Stomach (tissue), 4 donors: Measurements from ENCODE around the gene EHD4.

Experiments
- POLR2A ChIP-seq, 4 donors: fragments of 450-650 bp; IDR thresholded peaks; one replicate each; pipeline ENCODE4 v1.6.1; 2016; ENCODE audit warnings: antibody characterized with exemption in 4 of 4, control low read depth in 2 of 4, mild to moderate bottlenecking in 1 of 4, moderate library complexity in 1 of 4
- POLR2AphosphoS5 ChIP-seq, 3 donors: sonication (generic); formaldehyde crosslinking; IDR thresholded peaks; one replicate each; pipeline ENCODE4 v1.6.1; 2016; ENCODE audit warnings: antibody characterized with exemption in 3 of 3
- TF ChIP-seq, protein P1 (sequence below), 7 experiments: fragments of 450-650 bp in 4 of 7; fragments of 200-600 bp in 3 of 7; sonication (generic) in 3 of 7; IDR thresholded peaks; one replicate each; pipeline ENCODE4 v1.5.1; 2016 to 2019; ENCODE audit warnings: antibody characterized with exemption in 7 of 7, control low read depth in 2 of 7, mild to moderate bottlenecking in 1 of 7

- TF ChIP-seq, protein P1, sequence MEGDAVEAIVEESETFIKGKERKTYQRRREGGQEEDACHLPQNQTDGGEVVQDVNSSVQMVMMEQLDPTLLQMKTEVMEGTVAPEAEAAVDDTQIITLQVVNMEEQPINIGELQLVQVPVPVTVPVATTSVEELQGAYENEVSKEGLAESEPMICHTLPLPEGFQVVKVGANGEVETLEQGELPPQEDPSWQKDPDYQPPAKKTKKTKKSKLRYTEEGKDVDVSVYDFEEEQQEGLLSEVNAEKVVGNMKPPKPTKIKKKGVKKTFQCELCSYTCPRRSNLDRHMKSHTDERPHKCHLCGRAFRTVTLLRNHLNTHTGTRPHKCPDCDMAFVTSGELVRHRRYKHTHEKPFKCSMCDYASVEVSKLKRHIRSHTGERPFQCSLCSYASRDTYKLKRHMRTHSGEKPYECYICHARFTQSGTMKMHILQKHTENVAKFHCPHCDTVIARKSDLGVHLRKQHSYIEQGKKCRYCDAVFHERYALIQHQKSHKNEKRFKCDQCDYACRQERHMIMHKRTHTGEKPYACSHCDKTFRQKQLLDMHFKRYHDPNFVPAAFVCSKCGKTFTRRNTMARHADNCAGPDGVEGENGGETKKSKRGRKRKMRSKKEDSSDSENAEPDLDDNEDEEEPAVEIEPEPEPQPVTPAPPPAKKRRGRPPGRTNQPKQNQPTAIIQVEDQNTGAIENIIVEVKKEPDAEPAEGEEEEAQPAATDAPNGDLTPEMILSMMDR (IDR thresholded peaks at IDR 0.05), result no peak
- TF ChIP-seq POLR2AphosphoS5 (IDR thresholded peaks at IDR 0.05) (peak; percentile 3 to 82 (median 47)), POLR2A (IDR thresholded peaks at IDR 0.05) (no peak)
These were observed 8.4 kb upstream of the EHD4 start for GRCh38 chr15:41980654-41981323.
